WTC11 (cell line): ENCODE measurements around the gene FGF6. TPM values are rescaled to one million over a fixed set of nuclear protein-coding genes. Genes with fewer than 3 reads are reported as not detected.

Source experiments
- ATAC-seq: fragments of 200-7000 bp; cut with Tn5 transposase; 2 replicates; pipeline ENCODE4 v1.10.0; 2021; ENCODE audit warnings: mild to moderate bottlenecking, moderate library complexity
- CTCF ChIA-PET: fragments of 300-600 bp; sonication (Branson Sonifier 250); formaldehyde crosslinking; loops from one replicate; lab custom pipeline; 2021; ENCODE audit warnings: antibody characterized with exemption; lab: Charles Lee
- POLR2A ChIA-PET: fragments of 350-600 bp; sonication (Branson Sonifier 250); formaldehyde crosslinking; loops from one replicate; lab custom pipeline; 2021; ENCODE audit warnings: antibody characterized with exemption; lab: Charles Lee
- DNase-seq: peaks from one replicate; pipeline ENCODE4 v3.0.0; 2021; ENCODE audit warnings: low spot score
- H3K27ac Mint-ChIP-seq: 2 replicates; pipeline ENCODE4 v1.8.0; 2021; ENCODE audit warnings: mixed read lengths
- H3K27me3 Mint-ChIP-seq: 2 replicates; pipeline ENCODE4 v1.8.0; 2021; ENCODE audit warnings: low read depth, mild to moderate bottlenecking, moderate library complexity, mixed read lengths
- H3K36me3 Mint-ChIP-seq: 2 replicates; pipeline ENCODE4 v1.8.0; 2021; ENCODE audit warnings: mixed read lengths
- H3K4me1 Mint-ChIP-seq: 2 replicates; pipeline ENCODE4 v1.8.0; 2022; ENCODE audit warnings: mixed read lengths
- H3K4me3 Mint-ChIP-seq: 2 replicates; pipeline ENCODE4 v1.8.0; 2021; ENCODE audit warnings: mild to moderate bottlenecking, moderate library complexity, mixed read lengths
- H3K9me3 Mint-ChIP-seq: 2 replicates; pipeline ENCODE4 v1.8.0; 2021; ENCODE audit warnings: mixed read lengths
- CBFB ChIP-seq: sonication (generic); formaldehyde crosslinking; IDR thresholded peaks from 2 replicates; pipeline ENCODE4 v1.8.1; 2022; ENCODE audit warnings: mild to moderate bottlenecking, low read depth, missing genetic modification reagents
- CREM ChIP-seq: sonication (generic); formaldehyde crosslinking; IDR thresholded peaks from 2 replicates; pipeline ENCODE4 v1.8.1; 2022; ENCODE audit warnings: mild to moderate bottlenecking, missing genetic modification reagents, moderate library complexity
- CTCF ChIP-seq: fragments of 200-600 bp; IDR thresholded peaks from 2 replicates; pipeline ENCODE4 v1.8.0; 2022; ENCODE audit warnings: antibody characterized with exemption
- E2F5 ChIP-seq: sonication (generic); formaldehyde crosslinking; IDR thresholded peaks from 2 replicates; pipeline ENCODE4 v1.8.1; 2022; ENCODE audit warnings: mild to moderate bottlenecking, moderate library complexity, missing genetic modification reagents
- EMX1 ChIP-seq: fragments of 250-450 bp; sonication (Bioruptor Pico); IDR thresholded peaks from 2 replicates; pipeline ENCODE4 v1.8.0; 2021; ENCODE audit warnings: mild to moderate bottlenecking
- GABPB1 ChIP-seq: sonication (generic); formaldehyde crosslinking; IDR thresholded peaks from 2 replicates; pipeline ENCODE4 v1.8.1; 2023; ENCODE audit warnings: mild to moderate bottlenecking, missing genetic modification reagents
- GRHL2 ChIP-seq: fragments of 250-450 bp; sonication (Bioruptor Pico); IDR thresholded peaks from 2 replicates; pipeline ENCODE4 v1.8.0; 2022; ENCODE audit warnings: mild to moderate bottlenecking, moderate library complexity; ENCODE audit not compliant: insufficient replicate concordance, severe bottlenecking
- GTF2I ChIP-seq: fragments of 250-450 bp; sonication (Bioruptor Pico); conservative IDR thresholded peaks from 2 replicates; pipeline ENCODE4 v1.4.0; 2021; ENCODE audit warnings: mild to moderate bottlenecking
- IRF2 ChIP-seq: sonication (generic); formaldehyde crosslinking; IDR thresholded peaks from 2 replicates; pipeline ENCODE4 v1.8.0; 2022; ENCODE audit warnings: low read depth, missing genetic modification reagents, borderline replicate concordance
- KAT7 ChIP-seq: sonication (generic); formaldehyde crosslinking; IDR thresholded peaks from 2 replicates; pipeline ENCODE4 v1.8.1; 2023; ENCODE audit warnings: missing genetic modification reagents, mild to moderate bottlenecking, borderline replicate concordance
- MYBL2 ChIP-seq: sonication (generic); formaldehyde crosslinking; IDR thresholded peaks from 2 replicates; pipeline ENCODE4 v1.8.1; 2023; ENCODE audit warnings: mild to moderate bottlenecking, moderate library complexity, missing genetic modification reagents
- NR1H2 ChIP-seq: sonication (generic); formaldehyde crosslinking; IDR thresholded peaks from 2 replicates; pipeline ENCODE4 v1.9.0; 2021; ENCODE audit warnings: mild to moderate bottlenecking, moderate library complexity, missing genetic modification reagents
- TEAD1 ChIP-seq: sonication (generic); formaldehyde crosslinking; IDR thresholded peaks from 2 replicates; pipeline ENCODE4 v1.8.0; 2022; ENCODE audit warnings: mild to moderate bottlenecking, missing genetic modification reagents
- total RNA-seq: library from RNA; stranded (reverse); gene quantifications from 3 replicates; pipeline ENCODE4 v1.2.3, GENCODE V29; 2021
- TF ChIP-seq, protein P1 (sequence below): sonication (generic); formaldehyde crosslinking; IDR thresholded peaks from 2 replicates; pipeline ENCODE4 v1.8.1; 2023; ENCODE audit warnings: mild to moderate bottlenecking, missing genetic modification reagents, borderline replicate concordance
- TF ChIP-seq, protein P2 (sequence below): sonication (generic); formaldehyde crosslinking; IDR thresholded peaks from 2 replicates; pipeline ENCODE4 v1.8.0; 2023; ENCODE audit warnings: mild to moderate bottlenecking, missing genetic modification reagents
- TF ChIP-seq, protein P3 (sequence below): sonication (generic); formaldehyde crosslinking; conservative IDR thresholded peaks from 2 replicates; pipeline ENCODE4 v1.8.1; 2023; ENCODE audit warnings: mild to moderate bottlenecking, low read depth, missing genetic modification reagents, moderate library complexity

Gene FGF6
- total RNA-seq, 1 experiment from 2014 or later: not detected

DNA sequence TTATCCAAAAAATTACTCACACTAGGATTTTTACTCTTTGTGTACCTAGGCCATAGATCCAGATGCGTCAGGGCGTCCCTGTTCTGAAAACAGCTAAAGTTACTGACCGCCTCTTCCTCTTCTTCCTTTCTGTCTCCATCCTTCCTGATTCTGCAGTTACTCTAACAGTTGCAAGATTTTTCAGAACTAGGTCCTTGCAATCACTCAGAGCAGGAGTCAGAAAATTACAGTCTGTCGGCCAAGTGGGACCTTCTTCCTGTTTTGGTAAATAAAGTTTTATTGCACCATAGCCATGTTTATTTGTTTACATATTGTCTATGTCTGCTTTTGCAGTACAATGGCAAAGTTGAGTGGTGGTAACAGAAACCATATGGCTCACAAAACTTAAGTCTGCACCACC, 25.6 kb upstream of the FGF6 start:
- no peaks in the 10 kb centered on the region for H3K27me3 Mint-ChIP-seq
- H3K27ac Mint-ChIP-seq: no peak overlapping the region
- ATAC-seq (no peak), DNase-seq (no peak)
- ChIA-PET CTCF (no interaction called here), POLR2A (no interaction called here)
- H3K4me3 Mint-ChIP-seq: no peak overlapping the region
- no peaks in the 10 kb centered on the region for H3K36me3 Mint-ChIP-seq
- no peak for TF ChIP-seq IRF2
- no peak for TF ChIP-seq GTF2I
- TF ChIP-seq TEAD1 (CRISPR knock-in tag): no peak
- TF ChIP-seq CBFB (CRISPR knock-in tag): no peak
- no peak for TF ChIP-seq CREM (CRISPR knock-in tag)
- TF ChIP-seq, protein P1, sequence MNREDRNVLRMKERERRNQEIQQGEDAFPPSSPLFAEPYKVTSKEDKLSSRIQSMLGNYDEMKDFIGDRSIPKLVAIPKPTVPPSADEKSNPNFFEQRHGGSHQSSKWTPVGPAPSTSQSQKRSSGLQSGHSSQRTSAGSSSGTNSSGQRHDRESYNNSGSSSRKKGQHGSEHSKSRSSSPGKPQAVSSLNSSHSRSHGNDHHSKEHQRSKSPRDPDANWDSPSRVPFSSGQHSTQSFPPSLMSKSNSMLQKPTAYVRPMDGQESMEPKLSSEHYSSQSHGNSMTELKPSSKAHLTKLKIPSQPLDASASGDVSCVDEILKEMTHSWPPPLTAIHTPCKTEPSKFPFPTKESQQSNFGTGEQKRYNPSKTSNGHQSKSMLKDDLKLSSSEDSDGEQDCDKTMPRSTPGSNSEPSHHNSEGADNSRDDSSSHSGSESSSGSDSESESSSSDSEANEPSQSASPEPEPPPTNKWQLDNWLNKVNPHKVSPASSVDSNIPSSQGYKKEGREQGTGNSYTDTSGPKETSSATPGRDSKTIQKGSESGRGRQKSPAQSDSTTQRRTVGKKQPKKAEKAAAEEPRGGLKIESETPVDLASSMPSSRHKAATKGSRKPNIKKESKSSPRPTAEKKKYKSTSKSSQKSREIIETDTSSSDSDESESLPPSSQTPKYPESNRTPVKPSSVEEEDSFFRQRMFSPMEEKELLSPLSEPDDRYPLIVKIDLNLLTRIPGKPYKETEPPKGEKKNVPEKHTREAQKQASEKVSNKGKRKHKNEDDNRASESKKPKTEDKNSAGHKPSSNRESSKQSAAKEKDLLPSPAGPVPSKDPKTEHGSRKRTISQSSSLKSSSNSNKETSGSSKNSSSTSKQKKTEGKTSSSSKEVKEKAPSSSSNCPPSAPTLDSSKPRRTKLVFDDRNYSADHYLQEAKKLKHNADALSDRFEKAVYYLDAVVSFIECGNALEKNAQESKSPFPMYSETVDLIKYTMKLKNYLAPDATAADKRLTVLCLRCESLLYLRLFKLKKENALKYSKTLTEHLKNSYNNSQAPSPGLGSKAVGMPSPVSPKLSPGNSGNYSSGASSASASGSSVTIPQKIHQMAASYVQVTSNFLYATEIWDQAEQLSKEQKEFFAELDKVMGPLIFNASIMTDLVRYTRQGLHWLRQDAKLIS (CRISPR knock-in tag): no peak
- TF ChIP-seq E2F5: no peak
- TF ChIP-seq CTCF: no peak
- no peak for TF ChIP-seq KAT7 (CRISPR knock-in tag)
- TF ChIP-seq EMX1 (CRISPR knock-in tag): no peak
- TF ChIP-seq, protein P2, sequence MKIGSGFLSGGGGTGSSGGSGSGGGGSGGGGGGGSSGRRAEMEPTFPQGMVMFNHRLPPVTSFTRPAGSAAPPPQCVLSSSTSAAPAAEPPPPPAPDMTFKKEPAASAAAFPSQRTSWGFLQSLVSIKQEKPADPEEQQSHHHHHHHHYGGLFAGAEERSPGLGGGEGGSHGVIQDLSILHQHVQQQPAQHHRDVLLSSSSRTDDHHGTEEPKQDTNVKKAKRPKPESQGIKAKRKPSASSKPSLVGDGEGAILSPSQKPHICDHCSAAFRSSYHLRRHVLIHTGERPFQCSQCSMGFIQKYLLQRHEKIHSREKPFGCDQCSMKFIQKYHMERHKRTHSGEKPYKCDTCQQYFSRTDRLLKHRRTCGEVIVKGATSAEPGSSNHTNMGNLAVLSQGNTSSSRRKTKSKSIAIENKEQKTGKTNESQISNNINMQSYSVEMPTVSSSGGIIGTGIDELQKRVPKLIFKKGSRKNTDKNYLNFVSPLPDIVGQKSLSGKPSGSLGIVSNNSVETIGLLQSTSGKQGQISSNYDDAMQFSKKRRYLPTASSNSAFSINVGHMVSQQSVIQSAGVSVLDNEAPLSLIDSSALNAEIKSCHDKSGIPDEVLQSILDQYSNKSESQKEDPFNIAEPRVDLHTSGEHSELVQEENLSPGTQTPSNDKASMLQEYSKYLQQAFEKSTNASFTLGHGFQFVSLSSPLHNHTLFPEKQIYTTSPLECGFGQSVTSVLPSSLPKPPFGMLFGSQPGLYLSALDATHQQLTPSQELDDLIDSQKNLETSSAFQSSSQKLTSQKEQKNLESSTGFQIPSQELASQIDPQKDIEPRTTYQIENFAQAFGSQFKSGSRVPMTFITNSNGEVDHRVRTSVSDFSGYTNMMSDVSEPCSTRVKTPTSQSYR (CRISPR knock-in tag): no peak
- TF ChIP-seq MYBL2 (CRISPR knock-in tag): no peak
- TF ChIP-seq, protein P3, sequence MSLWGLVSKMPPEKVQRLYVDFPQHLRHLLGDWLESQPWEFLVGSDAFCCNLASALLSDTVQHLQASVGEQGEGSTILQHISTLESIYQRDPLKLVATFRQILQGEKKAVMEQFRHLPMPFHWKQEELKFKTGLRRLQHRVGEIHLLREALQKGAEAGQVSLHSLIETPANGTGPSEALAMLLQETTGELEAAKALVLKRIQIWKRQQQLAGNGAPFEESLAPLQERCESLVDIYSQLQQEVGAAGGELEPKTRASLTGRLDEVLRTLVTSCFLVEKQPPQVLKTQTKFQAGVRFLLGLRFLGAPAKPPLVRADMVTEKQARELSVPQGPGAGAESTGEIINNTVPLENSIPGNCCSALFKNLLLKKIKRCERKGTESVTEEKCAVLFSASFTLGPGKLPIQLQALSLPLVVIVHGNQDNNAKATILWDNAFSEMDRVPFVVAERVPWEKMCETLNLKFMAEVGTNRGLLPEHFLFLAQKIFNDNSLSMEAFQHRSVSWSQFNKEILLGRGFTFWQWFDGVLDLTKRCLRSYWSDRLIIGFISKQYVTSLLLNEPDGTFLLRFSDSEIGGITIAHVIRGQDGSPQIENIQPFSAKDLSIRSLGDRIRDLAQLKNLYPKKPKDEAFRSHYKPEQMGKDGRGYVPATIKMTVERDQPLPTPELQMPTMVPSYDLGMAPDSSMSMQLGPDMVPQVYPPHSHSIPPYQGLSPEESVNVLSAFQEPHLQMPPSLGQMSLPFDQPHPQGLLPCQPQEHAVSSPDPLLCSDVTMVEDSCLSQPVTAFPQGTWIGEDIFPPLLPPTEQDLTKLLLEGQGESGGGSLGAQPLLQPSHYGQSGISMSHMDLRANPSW: no peak
- no peak for TF ChIP-seq NR1H2 (CRISPR knock-in tag)
- TF ChIP-seq GRHL2 (CRISPR knock-in tag): no peak
- TF ChIP-seq GABPB1 (CRISPR knock-in tag): no peak
- no peaks in the 10 kb centered on the region for H3K4me1 Mint-ChIP-seq
- H3K9me3 Mint-ChIP-seq: no peaks in the 10 kb centered on the region
